H9 (cell line): ENCODE results near the gene KRT39. TPM values are rescaled to one million over a fixed set of nuclear protein-coding genes. Genes with fewer than 3 reads are reported as not detected.

Experiments used
- DNase-seq: peaks from one replicate; pipeline ENCODE4 v3.0.0-alpha.2; 2017
- H2AFZ ChIP-seq: one replicate; pipeline ENCODE4 v1.6.1; 2013; ENCODE audit warnings: mild to moderate bottlenecking, low read length, control low read depth, moderate library complexity
- H2AK5ac ChIP-seq: 2 replicates; pipeline ENCODE4 v1.6.1; 2013; ENCODE audit warnings: low read length, control low read depth, mixed read lengths; ENCODE audit not compliant: insufficient read length
- H2BK120ac ChIP-seq: one replicate; pipeline ENCODE4 v1.6.1; 2013; ENCODE audit warnings: low read depth, mild to moderate bottlenecking, low read length, control low read depth, inconsistent platforms; ENCODE audit not compliant: poor library complexity, severe bottlenecking
- H2BK12ac ChIP-seq: 2 replicates; pipeline ENCODE4 v1.6.1; 2013; ENCODE audit warnings: low read length, control low read depth, mixed read lengths, low read depth; ENCODE audit not compliant: insufficient read length
- H2BK15ac ChIP-seq: 2 replicates; pipeline ENCODE4 v1.6.1; 2013; ENCODE audit warnings: low read depth, low read length, control low read depth
- H2BK20ac ChIP-seq: one replicate; pipeline ENCODE4 v1.6.1; 2013; ENCODE audit warnings: low read depth, mild to moderate bottlenecking, low read length, control low read depth, inconsistent platforms; ENCODE audit not compliant: poor library complexity, severe bottlenecking
- H2BK5ac ChIP-seq: 2 replicates; pipeline ENCODE4 v1.6.1; 2013; ENCODE audit warnings: low read length, control low read depth, mixed read lengths; ENCODE audit not compliant: insufficient read length
- H3K14ac ChIP-seq: 2 replicates; pipeline ENCODE4 v1.6.1; 2013; ENCODE audit warnings: low read length, control low read depth; ENCODE audit not compliant: insufficient read depth
- H3K18ac ChIP-seq: 2 replicates; pipeline ENCODE4 v1.6.1; 2013; ENCODE audit warnings: low read depth, mild to moderate bottlenecking, mixed read lengths, low read length, control low read depth; ENCODE audit not compliant: insufficient read length
- H3K23ac ChIP-seq: 2 replicates; pipeline ENCODE4 v1.6.1; 2013; ENCODE audit warnings: low read length, control low read depth, mixed read lengths, low read depth; ENCODE audit not compliant: insufficient read length
- H3K23me2 ChIP-seq: 2 replicates; pipeline ENCODE4 v1.6.1; 2013; ENCODE audit warnings: low read depth, mild to moderate bottlenecking, mixed read lengths, low read length, control low read depth; ENCODE audit not compliant: insufficient read length, poor library complexity, severe bottlenecking
- H3K27ac ChIP-seq: 2 replicates; pipeline ENCODE4 v1.5.1; 2013; ENCODE audit warnings: low read length, control low read depth, mixed read lengths, low read depth; ENCODE audit not compliant: insufficient read length
- H3K27me3 ChIP-seq: 2 replicates; pipeline ENCODE4 v1.6.1; 2013; ENCODE audit warnings: low read length, control low read depth, inconsistent platforms; ENCODE audit not compliant: insufficient read depth
- H3K4ac ChIP-seq: 2 replicates; pipeline ENCODE4 v1.6.1; 2013; ENCODE audit warnings: low read depth, mild to moderate bottlenecking, control low read depth, inconsistent platforms, low read length, moderate library complexity
- H3K4me1 ChIP-seq: 2 replicates; pipeline ENCODE4 v1.6.1; 2013; ENCODE audit warnings: low read length, control low read depth, inconsistent platforms; ENCODE audit not compliant: insufficient read depth
- H3K4me2 ChIP-seq: 2 replicates; pipeline ENCODE4 v1.6.1; 2013; ENCODE audit warnings: low read length, control low read depth, mixed read lengths; ENCODE audit not compliant: insufficient read length, insufficient read depth
- H3K56ac ChIP-seq: 2 replicates; pipeline ENCODE4 v1.6.1; 2013; ENCODE audit warnings: low read depth, mild to moderate bottlenecking, mixed read lengths, low read length, control low read depth; ENCODE audit not compliant: insufficient read length
- H3K79me1 ChIP-seq: 2 replicates; pipeline ENCODE4 v1.6.1; 2013; ENCODE audit warnings: low read depth, mild to moderate bottlenecking, moderate library complexity, low read length, control low read depth, inconsistent platforms; ENCODE audit not compliant: insufficient read depth, poor library complexity, severe bottlenecking
- H3K79me2 ChIP-seq: 2 replicates; pipeline ENCODE4 v1.6.1; 2013; ENCODE audit warnings: low read length, control low read depth, inconsistent platforms; ENCODE audit not compliant: insufficient read depth
- H3K9ac ChIP-seq: 2 replicates; pipeline ENCODE4 v1.6.1; 2013; ENCODE audit warnings: low read length, control low read depth, mixed read lengths; ENCODE audit not compliant: insufficient read length; ENCODE audit errors: extremely low read depth
- H3K9me3 ChIP-seq: one replicate; pipeline ENCODE4 v1.6.1; 2013; ENCODE audit warnings: low read depth, low read length, inconsistent platforms; ENCODE audit not compliant: control insufficient read depth
- H3T11ph ChIP-seq: one replicate; pipeline ENCODE4 v1.6.1; 2013; ENCODE audit warnings: mild to moderate bottlenecking, low read length, control low read depth, inconsistent platforms
- H4K20me1 ChIP-seq: one replicate; pipeline ENCODE4 v1.6.1; 2013; ENCODE audit not compliant: control insufficient read depth, insufficient read length, insufficient read depth
- H4K5ac ChIP-seq: 2 replicates; pipeline ENCODE4 v1.6.1; 2013; ENCODE audit warnings: low read depth, mild to moderate bottlenecking, mixed read lengths, low read length, control low read depth; ENCODE audit not compliant: insufficient read length
- H4K8ac ChIP-seq: replicated peaks from 2 replicates; pipeline ENCODE4 v1.6.1; 2013; ENCODE audit warnings: low read length, control low read depth, mixed read lengths, low read depth; ENCODE audit not compliant: insufficient read length
- H4K91ac ChIP-seq: 2 replicates; pipeline ENCODE4 v1.6.1; 2013; ENCODE audit warnings: low read depth, mild to moderate bottlenecking, moderate library complexity, mixed read lengths, low read length, control low read depth; ENCODE audit not compliant: insufficient read length
- H3K27ac Mint-ChIP-seq, 3 experiments: 2 replicates in 2 of 3; 3 replicates in 1 of 3; pipeline ENCODE4 v1.8.0; 2020 to 2021; ENCODE audit warnings: mixed read lengths in 3 of 3, mild to moderate bottlenecking in 1 of 3, moderate library complexity in 1 of 3
- H3K27me3 Mint-ChIP-seq: 2 replicates; pipeline ENCODE4 v1.8.0; 2021; ENCODE audit warnings: low read depth, mild to moderate bottlenecking, moderate library complexity, mixed read lengths
- H3K36me3 Mint-ChIP-seq, 3 experiments: 2 replicates in 2 of 3; 3 replicates in 1 of 3; pipeline ENCODE4 v1.8.0; 2020 to 2021; ENCODE audit warnings: low read depth in 3 of 3, mixed read lengths in 3 of 3; ENCODE audit not compliant: insufficient read depth in 1 of 3
- H3K4me1 Mint-ChIP-seq, 2 experiments: 2 replicates each; pipeline ENCODE4 v1.8.0; 2020; ENCODE audit warnings: mixed read lengths in 2 of 2
- H3K4me3 Mint-ChIP-seq, 2 experiments: 2 replicates in 1 of 2; 3 replicates in 1 of 2; pipeline ENCODE4 v1.8.0; 2020 to 2021; ENCODE audit warnings: mild to moderate bottlenecking in 2 of 2, mixed read lengths in 2 of 2, moderate library complexity in 1 of 2
- H3K9me3 Mint-ChIP-seq, 2 experiments: 2 replicates in 1 of 2; 3 replicates in 1 of 2; pipeline ENCODE4 v1.8.0; 2020; ENCODE audit warnings: mild to moderate bottlenecking in 2 of 2, mixed read lengths in 2 of 2, moderate library complexity in 1 of 2
- CTCF ChIP-seq: fragments of 200-600 bp; sonication (generic); conservative IDR thresholded peaks from 3 replicates; pipeline ENCODE4 v1.8.0; 2021; ENCODE audit warnings: antibody characterized with exemption, mild to moderate bottlenecking
- WGBS: extraction: QIAGEN DNeasy Blood & Tissue Kit; methylation state at CpG from one replicate; pipeline ENCODE4 v1.1.7; 2013; ENCODE audit warnings: missing lambda C conversion rate, low lambda C conversion rate, mixed read lengths; ENCODE audit not compliant: insufficient read length; ENCODE audit errors: extremely low coverage; 5-methylcytosine and 5-hydroxymethylcytosine counted together
- total RNA-seq: library from RNA; stranded (reverse); gene quantifications from 2 replicates; pipeline ENCODE4 v1.2.1, GENCODE V29; 2021

Gene KRT39
- total RNA-seq, 1 experiment from 2014 or later: not detected

- no peaks in the 10 kb centered on the region; a peak in 1 of 7 replicates for H3K36me3 Mint-ChIP-seq
- no peaks in the 10 kb centered on the region for H3K27me3 ChIP-seq
- no peak within 1 kb of the TSS for H3K23ac ChIP-seq
- no peaks in the 10 kb centered on the region for H3K23me2 ChIP-seq
- H3T11ph ChIP-seq: no peak within 1 kb of the TSS
- no peak within 1 kb of the TSS for H2BK20ac ChIP-seq
- peaks cover 0 to 3% of the 10 kb centered on the region in 2 experiments; a peak in 1 of 4 replicates for H3K4me1 Mint-ChIP-seq
- no peak within 1 kb of the TSS for H3K27ac ChIP-seq
- no peak within 1 kb of the TSS for H2BK120ac ChIP-seq
- H4K91ac ChIP-seq: no peak within 1 kb of the TSS
- H4K8ac ChIP-seq: no peak within 1 kb of the TSS
- DNase-seq: no peak
- WGBS: no CpG with 5 or more reads among the region's 4 CpGs
- no peak within 1 kb of the TSS for H3K4ac ChIP-seq
- H2AFZ ChIP-seq: no peak within 1 kb of the TSS
- H3K9ac ChIP-seq: no peak within 1 kb of the TSS
- H3K9me3 ChIP-seq: no peaks in the 10 kb centered on the region
- H3K56ac ChIP-seq: no peak within 1 kb of the TSS
- TF ChIP-seq CTCF: no peak
- H3K9me3 Mint-ChIP-seq: no peaks in the 10 kb centered on the region
- H2BK15ac ChIP-seq: no peak within 1 kb of the TSS
- H4K20me1 ChIP-seq: no peaks in the 10 kb centered on the region
- H3K4me3 Mint-ChIP-seq: no peak within 1 kb of the TSS
- no peak within 1 kb of the TSS for H2BK12ac ChIP-seq
- H2AK5ac ChIP-seq: no peak within 1 kb of the TSS
- peak within 1 kb of the TSS in 2 of 3 experiments; percentile 66 to 84; a peak in 4 of 7 replicates for H3K27ac Mint-ChIP-seq
- no peak within 1 kb of the TSS for H4K5ac ChIP-seq
- no peak within 1 kb of the TSS for H3K18ac ChIP-seq
- no peaks in the 10 kb centered on the region for H3K4me1 ChIP-seq
- H3K27me3 Mint-ChIP-seq: no peaks in the 10 kb centered on the region; the same call in 1 of the 2 replicates
- H3K14ac ChIP-seq: no peak within 1 kb of the TSS
- H3K79me1 ChIP-seq: no peaks in the 10 kb centered on the region
- no peaks in the 10 kb centered on the region for H3K79me2 ChIP-seq
- H3K4me2 ChIP-seq: no peak within 1 kb of the TSS
- H2BK5ac ChIP-seq: no peak within 1 kb of the TSS
Observed at GRCh38 chr17:40993839-40994238, 27.1 kb upstream of the KRT39 start, which contains the start of gene KRTAP3-3. Gene KRTAP3-3, minus strand, starts transcription at chr17:40994164. Its CDS starts 67 bp downstream, at chr17:40994097.
